NCI-H1105 (cell line): ENCODE results near the gene KRT77.
A peak's percentile ranks its signal among the peaks of the same experiment; 100 is the strongest.

Source experiments
- DNase-seq: peaks from one replicate; lab custom pipeline; 2025; lab: John Stamatoyannopoulos, UW

The KRT77 gene

GRCh38 chr12:52691841-52692150 is 11.5 kb downstream of the KRT77 start:
- DNase-seq = no peak

GRCh38 chr12:52691076-52691840 is 12.1 kb downstream of the KRT77 start:
- DNase-seq = peak; percentile 1

- DNase-seq = no peak
These were observed 12.8 kb downstream of the KRT77 start for GRCh38 chr12:52690351-52691075.

- DNase-seq = no peak
These were observed 13.4 kb downstream of the KRT77 start for GRCh38 chr12:52689936-52690335.

- DNase-seq = no peak
These were observed 14.1 kb downstream of the KRT77 start for GRCh38 chr12:52689239-52689638.

- no peak for DNase-seq
These were observed 14.8 kb downstream of the KRT77 start for GRCh38 chr12:52688481-52688880.

GRCh38 chr12:52687497-52688385 is 15.6 kb downstream of the KRT77 start:
- DNase-seq = no peak

GRCh38 chr12:52686756-52687487 is 16.4 kb downstream of the KRT77 start:
- no peak for DNase-seq

- DNase-seq = no peak
These were observed 17.3 kb downstream of the KRT77 start for GRCh38 chr12:52686063-52686462.

GRCh38 chr12:52685406-52685890 is 17.9 kb downstream of the KRT77 start:
- DNase-seq = no peak

GRCh38 chr12:52684431-52684830 is 18.9 kb downstream of the KRT77 start:
- no peak for DNase-seq

GRCh38 chr12:52683575-52684300 is 19.6 kb downstream of the KRT77 start:
- DNase-seq = no peak

- no peak for DNase-seq
These were observed 20.3 kb downstream of the KRT77 start for GRCh38 chr12:52682938-52683574.

GRCh38 chr12:52682381-52682660 is 21.0 kb downstream of the KRT77 start:
- DNase-seq = no peak

- DNase-seq = no peak
These were observed 21.6 kb downstream of the KRT77 start for GRCh38 chr12:52681526-52682380.

- no peak for DNase-seq
These were observed 23.0 kb downstream of the KRT77 start, which contains the start of gene KRT1 for GRCh38 chr12:52680363-52680762. Gene KRT1, minus strand, starts transcription at chr12:52680407. Its CDS starts 59 bp downstream, at chr12:52680348.

GRCh38 chr12:52679875-52680274 is 23.4 kb downstream of the KRT77 start:
- no peak for DNase-seq

- no peak for DNase-seq
These were observed 25.7 kb downstream of the KRT77 start for GRCh38 chr12:52677671-52678070.

- no peak for DNase-seq
These were observed 26.2 kb downstream of the KRT77 start for GRCh38 chr12:52677126-52677525.

GRCh38 chr12:52676163-52676562 is 27.2 kb downstream of the KRT77 start:
- no peak for DNase-seq
